ENCODE measurements around the gene PRKCA. TPM values are rescaled to one million over a fixed set of nuclear protein-coding genes. Genes with fewer than 3 reads are reported as not detected.

Gene PRKCA
- polyA plus RNA-seq, 2 donors = 1.2 to 1.3 TPM

DNA sequence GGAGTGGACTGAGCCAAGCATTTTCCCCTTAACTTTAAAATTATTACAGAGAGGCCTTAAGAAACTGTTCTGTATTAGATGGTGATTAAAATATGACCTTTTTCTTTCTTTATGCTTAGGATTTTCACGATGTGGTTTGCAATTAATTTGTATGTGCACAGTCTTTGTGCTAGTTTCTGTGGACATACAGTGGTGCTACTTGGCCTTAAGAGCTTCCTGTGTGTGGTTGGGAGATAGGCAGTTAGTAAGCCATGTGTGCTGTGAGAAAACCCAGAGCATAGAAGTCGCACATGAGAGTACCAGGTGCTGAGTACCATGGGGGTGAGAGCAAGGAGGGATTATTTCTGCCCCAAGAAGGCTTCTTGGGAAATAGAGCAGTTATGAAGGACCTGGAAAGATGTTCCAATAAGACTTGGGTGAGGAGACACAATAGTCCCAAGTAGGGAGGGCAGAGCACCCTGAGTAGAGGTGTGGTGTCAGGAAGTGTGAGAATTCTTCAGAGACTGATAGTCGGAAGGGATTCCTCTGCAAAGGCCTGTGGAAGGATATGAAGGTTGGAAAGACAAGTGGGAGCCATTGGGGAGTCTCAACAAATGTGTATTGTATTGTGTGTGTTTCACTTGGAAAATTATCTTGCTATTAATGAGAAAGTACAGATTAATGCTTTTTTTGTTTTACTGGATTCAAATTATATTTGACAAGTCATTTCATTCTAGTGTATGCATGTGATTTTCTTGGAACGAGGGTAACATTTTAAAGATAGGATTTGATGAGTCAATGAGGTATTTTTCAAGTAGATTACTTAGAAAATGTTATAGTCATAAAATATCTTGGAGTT is 239.9 kb downstream of the PRKCA start:
- WGBS, 2 donors = 65 to 69% methylated on average over 4 of the region's 4 CpGs
- H3K27me3 ChIP-seq (ENCODE audit: control insufficient read depth in 1 of 2, insufficient read depth in 2 of 2, low read length in 2 of 2) = no peaks in the 10 kb centered on the region
- no peak overlapping the region for H3K4me3 ChIP-seq (ENCODE audit: low read depth in 1 of 2, low read length in 2 of 2)
- H3K27ac ChIP-seq (ENCODE audit: low read depth in 2 of 2, low read length in 1 of 2) = peak overlapping the region in 1 of 2 donors; percentile 20
- H3K9me3 ChIP-seq (ENCODE audit: control insufficient read depth in 2 of 2, insufficient read depth in 1 of 2, low read depth in 1 of 2, low read length in 1 of 2) = no peaks in the 10 kb centered on the region
- no peaks in the 10 kb centered on the region for H3K36me3 ChIP-seq (ENCODE audit: control insufficient read depth in 2 of 2, insufficient read depth in 2 of 2, low read length in 1 of 2)
- no peaks in the 10 kb centered on the region for H3K4me1 ChIP-seq (ENCODE audit: control insufficient read depth in 2 of 2, insufficient read depth in 2 of 2, low read length in 1 of 2)

DNA sequence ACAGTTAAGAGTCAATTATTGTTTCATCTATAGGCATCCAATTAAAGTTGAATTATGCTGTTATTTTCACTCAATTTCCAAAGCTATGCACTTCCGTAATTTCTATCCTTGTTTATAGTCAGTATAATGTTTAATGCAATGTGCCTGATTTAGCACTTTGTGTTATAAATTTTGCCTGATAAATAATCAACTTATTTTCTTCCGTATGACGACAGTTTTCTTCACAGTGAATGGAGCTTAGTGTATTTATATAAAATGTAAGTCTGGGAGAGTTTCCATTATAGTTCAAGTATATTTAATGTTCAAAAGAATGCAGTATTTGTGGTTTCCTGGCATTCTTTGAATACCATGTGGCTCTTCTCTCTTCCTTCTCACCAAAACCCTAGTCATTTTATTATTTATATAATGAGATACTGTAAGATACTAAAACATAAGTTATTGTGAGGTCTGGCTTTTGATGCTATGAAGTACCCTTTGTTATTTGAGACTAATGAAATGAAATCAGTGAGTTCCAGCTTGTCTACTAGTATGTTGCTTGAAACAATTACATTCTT is 240.6 kb downstream of the PRKCA start:
- no peak overlapping the region for H3K4me3 ChIP-seq (ENCODE audit: low read depth in 1 of 2, low read length in 2 of 2)
- no peaks in the 10 kb centered on the region for H3K27me3 ChIP-seq (ENCODE audit: control insufficient read depth in 1 of 2, insufficient read depth in 2 of 2, low read length in 2 of 2)
- no peaks in the 10 kb centered on the region for H3K9me3 ChIP-seq (ENCODE audit: control insufficient read depth in 2 of 2, insufficient read depth in 1 of 2, low read depth in 1 of 2, low read length in 1 of 2)
- H3K27ac ChIP-seq (ENCODE audit: low read depth in 2 of 2, low read length in 1 of 2) = no peak overlapping the region
- H3K36me3 ChIP-seq (ENCODE audit: control insufficient read depth in 2 of 2, insufficient read depth in 2 of 2, low read length in 1 of 2) = no peaks in the 10 kb centered on the region
- 79 to 87% methylated on average over 3 of the region's 3 CpGs for WGBS, 2 donors
- no peaks in the 10 kb centered on the region for H3K4me1 ChIP-seq (ENCODE audit: control insufficient read depth in 2 of 2, insufficient read depth in 2 of 2, low read length in 1 of 2)

DNA sequence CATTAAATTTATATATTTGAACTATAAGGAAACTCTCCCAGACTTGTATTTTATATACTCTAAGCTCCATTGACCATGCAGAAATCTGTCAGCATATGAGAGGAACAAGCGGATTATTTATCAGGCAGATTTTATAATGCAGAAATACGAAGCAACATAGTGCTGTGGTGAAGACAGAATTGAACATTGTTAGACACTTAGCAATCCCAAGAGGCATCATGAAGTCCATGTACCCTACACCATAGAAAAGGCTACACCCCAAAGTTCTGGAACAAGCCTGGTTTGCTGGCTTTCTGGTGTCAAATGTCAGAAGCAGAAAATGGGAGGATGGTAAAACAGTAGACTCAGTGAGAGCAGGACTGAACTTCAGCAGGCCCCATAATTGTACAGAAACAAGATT is 241.1 kb downstream of the PRKCA start:
- Histone ChIP-seq H3K4me3 (ENCODE audit: low read depth in 1 of 2, low read length in 2 of 2) (no peak overlapping the region), H3K4me1 (ENCODE audit: control insufficient read depth in 2 of 2, insufficient read depth in 2 of 2, low read length in 1 of 2) (no peaks in the 10 kb centered on the region), H3K36me3 (ENCODE audit: control insufficient read depth in 2 of 2, insufficient read depth in 2 of 2, low read length in 1 of 2) (no peaks in the 10 kb centered on the region), H3K27ac (ENCODE audit: low read depth in 2 of 2, low read length in 1 of 2) (no peak overlapping the region), H3K9me3 (ENCODE audit: control insufficient read depth in 2 of 2, insufficient read depth in 1 of 2, low read depth in 1 of 2, low read length in 1 of 2) (no peaks in the 10 kb centered on the region), H3K27me3 (ENCODE audit: control insufficient read depth in 1 of 2, insufficient read depth in 2 of 2, low read length in 2 of 2) (no peaks in the 10 kb centered on the region)
- WGBS, 2 donors = 92% methylated on average over 2 of the region's 2 CpGs

GRCh38 chr17:66545918-66546317 is 243.5 kb downstream of the PRKCA start:
- H3K4me1 ChIP-seq (ENCODE audit: control insufficient read depth in 2 of 2, insufficient read depth in 2 of 2, low read length in 1 of 2) = no peaks in the 10 kb centered on the region
- 83 to 90% methylated on average over 2 of the region's 2 CpGs for WGBS, 2 donors

GRCh38 chr17:66547151-66547865 is 244.9 kb downstream of the PRKCA start:
- H3K27me3 ChIP-seq (ENCODE audit: control insufficient read depth in 1 of 2, insufficient read depth in 2 of 2, low read length in 2 of 2) = no peaks in the 10 kb centered on the region
- no peak overlapping the region for H3K27ac ChIP-seq (ENCODE audit: low read depth in 2 of 2, low read length in 1 of 2)
- WGBS, 2 donors = 70 to 81% methylated on average over 3 of the region's 3 CpGs
- H3K9me3 ChIP-seq (ENCODE audit: control insufficient read depth in 2 of 2, insufficient read depth in 1 of 2, low read depth in 1 of 2, low read length in 1 of 2) = no peaks in the 10 kb centered on the region
- no peaks in the 10 kb centered on the region for H3K36me3 ChIP-seq (ENCODE audit: control insufficient read depth in 2 of 2, insufficient read depth in 2 of 2, low read length in 1 of 2)
- no peak overlapping the region for H3K4me3 ChIP-seq (ENCODE audit: low read depth in 1 of 2, low read length in 2 of 2)
- H3K4me1 ChIP-seq (ENCODE audit: control insufficient read depth in 2 of 2, insufficient read depth in 2 of 2, low read length in 1 of 2) = no peaks in the 10 kb centered on the region

More at GRCh38 chr17:66545918-66546317, 243.5 kb downstream of the PRKCA start:
- Histone ChIP-seq H3K27me3 (ENCODE audit: control insufficient read depth in 1 of 2, insufficient read depth in 2 of 2, low read length in 2 of 2) (no peaks in the 10 kb centered on the region), H3K9me3 (ENCODE audit: control insufficient read depth in 2 of 2, insufficient read depth in 1 of 2, low read depth in 1 of 2, low read length in 1 of 2) (no peaks in the 10 kb centered on the region), H3K4me3 (ENCODE audit: low read depth in 1 of 2, low read length in 2 of 2) (no peak overlapping the region), H3K36me3 (ENCODE audit: control insufficient read depth in 2 of 2, insufficient read depth in 2 of 2, low read length in 1 of 2) (no peaks in the 10 kb centered on the region), H3K27ac (ENCODE audit: low read depth in 2 of 2, low read length in 1 of 2) (no peak overlapping the region)

- Histone ChIP-seq H3K4me1 (ENCODE audit: control insufficient read depth in 2 of 2, insufficient read depth in 2 of 2, low read length in 1 of 2) (no peaks in the 10 kb centered on the region), H3K27ac (ENCODE audit: low read depth in 2 of 2, low read length in 1 of 2) (no peak overlapping the region), H3K36me3 (ENCODE audit: control insufficient read depth in 2 of 2, insufficient read depth in 2 of 2, low read length in 1 of 2) (no peaks in the 10 kb centered on the region), H3K27me3 (ENCODE audit: control insufficient read depth in 1 of 2, insufficient read depth in 2 of 2, low read length in 2 of 2) (no peaks in the 10 kb centered on the region), H3K9me3 (ENCODE audit: control insufficient read depth in 2 of 2, insufficient read depth in 1 of 2, low read depth in 1 of 2, low read length in 1 of 2) (no peaks in the 10 kb centered on the region), H3K4me3 (ENCODE audit: low read depth in 1 of 2, low read length in 2 of 2) (no peak overlapping the region)
- WGBS, 2 donors = 65 to 68% methylated on average over 3 of the region's 3 CpGs
Measured at GRCh38 chr17:66548158-66548557, 245.7 kb downstream of the PRKCA start.

DNA sequence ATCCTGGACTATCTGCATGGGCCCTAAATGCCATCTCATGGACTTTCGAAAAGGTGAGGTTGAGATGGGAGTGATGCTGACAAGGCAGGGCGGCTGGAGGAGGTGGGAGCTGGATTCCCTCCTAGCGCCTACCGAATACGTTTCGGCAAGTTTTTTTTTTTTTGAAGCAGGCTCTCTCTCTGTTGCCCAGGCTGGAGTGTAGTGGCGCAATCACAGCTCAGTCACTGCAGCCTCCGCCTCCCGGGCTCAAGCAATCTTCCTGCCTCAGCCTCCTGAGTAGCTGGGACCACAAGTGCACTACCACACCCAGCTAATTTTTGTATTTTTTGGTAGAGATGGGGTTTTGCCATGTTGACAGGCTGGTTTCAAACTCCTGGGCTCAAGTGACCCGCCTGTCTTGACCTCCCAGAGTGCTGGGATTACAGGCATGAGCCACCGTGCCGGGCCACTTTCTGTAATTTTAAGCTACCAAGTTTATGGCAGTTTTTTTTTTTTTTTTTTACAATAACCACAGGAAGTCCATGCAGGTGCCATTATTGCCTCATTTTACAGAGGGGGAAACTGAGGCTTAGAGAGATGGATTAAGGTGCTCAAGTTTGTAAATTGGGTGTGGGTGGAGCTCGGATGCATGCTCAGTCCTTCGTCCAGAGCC is 246.4 kb downstream of the PRKCA start:
- Histone ChIP-seq H3K27me3 (ENCODE audit: control insufficient read depth in 1 of 2, insufficient read depth in 2 of 2, low read length in 2 of 2) (no peaks in the 10 kb centered on the region), H3K27ac (ENCODE audit: low read depth in 2 of 2, low read length in 1 of 2) (no peak overlapping the region), H3K36me3 (ENCODE audit: control insufficient read depth in 2 of 2, insufficient read depth in 2 of 2, low read length in 1 of 2) (no peaks in the 10 kb centered on the region), H3K4me3 (ENCODE audit: low read depth in 1 of 2, low read length in 2 of 2) (no peak overlapping the region), H3K4me1 (ENCODE audit: control insufficient read depth in 2 of 2, insufficient read depth in 2 of 2, low read length in 1 of 2) (no peaks in the 10 kb centered on the region), H3K9me3 (ENCODE audit: control insufficient read depth in 2 of 2, insufficient read depth in 1 of 2, low read depth in 1 of 2, low read length in 1 of 2) (no peaks in the 10 kb centered on the region)
- WGBS, 2 donors = 91 to 93% methylated on average over 14 of the region's 14 CpGs

DNA sequence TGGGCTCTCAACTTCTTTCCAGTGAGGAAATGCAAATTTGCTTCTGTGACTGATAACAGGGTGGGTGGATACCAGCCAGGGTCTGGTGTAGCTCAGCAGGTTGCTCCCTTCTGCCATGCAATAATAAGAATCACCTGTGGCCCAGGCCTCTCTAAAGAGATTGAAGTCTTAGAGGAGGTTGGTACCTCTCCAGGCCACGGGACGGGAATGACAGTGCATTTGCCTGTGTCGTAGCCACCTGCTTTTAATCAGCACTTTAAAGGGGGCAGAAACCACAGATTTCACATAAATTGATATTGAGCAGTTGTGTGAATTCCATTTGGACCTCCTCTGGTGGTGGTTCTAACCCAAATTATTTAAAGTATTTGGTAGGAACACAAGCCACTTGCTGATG is 246.9 kb downstream of the PRKCA start:
- Histone ChIP-seq H3K36me3 (ENCODE audit: control insufficient read depth in 2 of 2, insufficient read depth in 2 of 2, low read length in 1 of 2) (no peaks in the 10 kb centered on the region), H3K27ac (ENCODE audit: low read depth in 2 of 2, low read length in 1 of 2) (no peak overlapping the region), H3K9me3 (ENCODE audit: control insufficient read depth in 2 of 2, insufficient read depth in 1 of 2, low read depth in 1 of 2, low read length in 1 of 2) (no peaks in the 10 kb centered on the region), H3K4me1 (ENCODE audit: control insufficient read depth in 2 of 2, insufficient read depth in 2 of 2, low read length in 1 of 2) (no peaks in the 10 kb centered on the region), H3K27me3 (ENCODE audit: control insufficient read depth in 1 of 2, insufficient read depth in 2 of 2, low read length in 2 of 2) (no peaks in the 10 kb centered on the region), H3K4me3 (ENCODE audit: low read depth in 1 of 2, low read length in 2 of 2) (no peak overlapping the region)
- 82 to 87% methylated on average over 3 of the region's 3 CpGs for WGBS, 2 donors

DNA sequence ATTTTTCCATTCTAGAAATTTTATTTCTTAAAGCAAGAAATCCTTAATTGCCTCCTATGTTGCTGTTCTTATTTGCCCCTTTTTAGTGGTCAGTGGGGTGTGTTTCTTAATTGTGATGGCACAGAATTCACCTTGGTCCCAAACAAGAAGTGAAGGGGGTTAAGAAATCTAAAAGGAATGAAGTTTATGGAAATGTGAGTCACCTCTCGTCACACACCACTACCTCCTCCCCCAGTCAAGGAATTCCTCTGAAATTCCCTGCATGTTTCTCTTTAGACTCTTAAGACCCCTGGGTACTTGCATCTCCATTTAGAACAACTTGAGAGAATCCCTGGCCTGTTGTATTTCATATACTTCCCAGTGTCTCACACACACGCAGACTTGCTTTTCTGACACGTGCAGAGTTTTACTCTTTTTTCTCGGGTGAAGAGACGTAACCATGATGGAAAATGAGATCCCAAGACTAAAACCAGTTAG is 247.4 kb downstream of the PRKCA start:
- Histone ChIP-seq H3K36me3 (ENCODE audit: control insufficient read depth in 2 of 2, insufficient read depth in 2 of 2, low read length in 1 of 2) (no peaks in the 10 kb centered on the region), H3K4me3 (ENCODE audit: low read depth in 1 of 2, low read length in 2 of 2) (no peak overlapping the region), H3K27ac (ENCODE audit: low read depth in 2 of 2, low read length in 1 of 2) (no peak overlapping the region), H3K27me3 (ENCODE audit: control insufficient read depth in 1 of 2, insufficient read depth in 2 of 2, low read length in 2 of 2) (no peaks in the 10 kb centered on the region), H3K9me3 (ENCODE audit: control insufficient read depth in 2 of 2, insufficient read depth in 1 of 2, low read depth in 1 of 2, low read length in 1 of 2) (no peaks in the 10 kb centered on the region), H3K4me1 (ENCODE audit: control insufficient read depth in 2 of 2, insufficient read depth in 2 of 2, low read length in 1 of 2) (no peaks in the 10 kb centered on the region)
- WGBS, 2 donors = 73 to 83% methylated on average over 5 of the region's 5 CpGs
